ENCODE data around the gene ZBTB7C.

The ZBTB7C gene

DNA sequence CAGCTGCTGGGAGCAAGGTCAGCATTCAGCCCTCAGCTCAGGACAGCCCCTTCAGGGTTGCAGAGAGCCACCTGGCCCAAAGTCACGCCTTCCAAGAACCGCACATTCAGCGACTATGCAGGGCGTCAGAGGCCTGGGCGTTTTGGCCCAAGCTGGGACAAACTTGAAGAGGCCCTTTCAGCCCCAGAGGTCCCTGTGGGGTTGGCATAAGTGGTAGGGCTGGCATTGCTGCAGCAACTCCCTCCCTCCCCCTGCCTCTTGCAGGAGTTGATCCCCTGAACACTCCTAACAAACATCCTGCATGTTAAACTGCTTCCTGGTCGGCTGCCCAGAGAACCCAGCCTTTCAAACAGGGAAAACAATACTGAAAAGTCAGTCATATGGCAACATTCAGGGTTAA, 285.9 kb downstream of the ZBTB7C start:
- Histone ChIP-seq H3K9me3 (ENCODE audit: insufficient read depth, low read depth, low read length) (no peaks in the 10 kb centered on the region), H3K27me3 (ENCODE audit: insufficient read depth, low read length, poor library complexity, severe bottlenecking) (no peaks in the 10 kb centered on the region), H2AFZ (ENCODE audit: low read length) (no peak overlapping the region), H3K9me2 (replicated peaks; ENCODE audit: low read depth, low read length) (no peaks in the 10 kb centered on the region), H4K20me1 (ENCODE audit: insufficient read depth, low read length, poor library complexity, severe bottlenecking) (no peaks in the 10 kb centered on the region), H3K4me1 (ENCODE audit: insufficient read depth, low read length, poor library complexity, severe bottlenecking) (no peaks in the 10 kb centered on the region), H3K4me3 (ENCODE audit: low read length, poor library complexity, severe bottlenecking) (no peak overlapping the region), H3K36me3 (ENCODE audit: insufficient read depth, low read length) (no peaks in the 10 kb centered on the region), H3K9ac (ENCODE audit: low read depth, low read length, poor library complexity, severe bottlenecking) (no peak overlapping the region), H3K79me2 (ENCODE audit: insufficient read depth, low read length) (no peaks in the 10 kb centered on the region), H3K4me2 (ENCODE audit: low read depth, low read length, poor library complexity, severe bottlenecking) (no peak overlapping the region), H3F3A (ENCODE audit: low read depth) (no peaks in the 10 kb centered on the region)
- no peak for TF ChIP-seq EZH2phosphoT487 (IDR thresholded peaks at IDR 0.05; ENCODE audit: borderline replicate concordance)
- TF ChIP-seq, protein P1, sequence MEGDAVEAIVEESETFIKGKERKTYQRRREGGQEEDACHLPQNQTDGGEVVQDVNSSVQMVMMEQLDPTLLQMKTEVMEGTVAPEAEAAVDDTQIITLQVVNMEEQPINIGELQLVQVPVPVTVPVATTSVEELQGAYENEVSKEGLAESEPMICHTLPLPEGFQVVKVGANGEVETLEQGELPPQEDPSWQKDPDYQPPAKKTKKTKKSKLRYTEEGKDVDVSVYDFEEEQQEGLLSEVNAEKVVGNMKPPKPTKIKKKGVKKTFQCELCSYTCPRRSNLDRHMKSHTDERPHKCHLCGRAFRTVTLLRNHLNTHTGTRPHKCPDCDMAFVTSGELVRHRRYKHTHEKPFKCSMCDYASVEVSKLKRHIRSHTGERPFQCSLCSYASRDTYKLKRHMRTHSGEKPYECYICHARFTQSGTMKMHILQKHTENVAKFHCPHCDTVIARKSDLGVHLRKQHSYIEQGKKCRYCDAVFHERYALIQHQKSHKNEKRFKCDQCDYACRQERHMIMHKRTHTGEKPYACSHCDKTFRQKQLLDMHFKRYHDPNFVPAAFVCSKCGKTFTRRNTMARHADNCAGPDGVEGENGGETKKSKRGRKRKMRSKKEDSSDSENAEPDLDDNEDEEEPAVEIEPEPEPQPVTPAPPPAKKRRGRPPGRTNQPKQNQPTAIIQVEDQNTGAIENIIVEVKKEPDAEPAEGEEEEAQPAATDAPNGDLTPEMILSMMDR (conservative IDR thresholded peaks at IDR 0.05; ENCODE audit: low read length), result no peak

DNA sequence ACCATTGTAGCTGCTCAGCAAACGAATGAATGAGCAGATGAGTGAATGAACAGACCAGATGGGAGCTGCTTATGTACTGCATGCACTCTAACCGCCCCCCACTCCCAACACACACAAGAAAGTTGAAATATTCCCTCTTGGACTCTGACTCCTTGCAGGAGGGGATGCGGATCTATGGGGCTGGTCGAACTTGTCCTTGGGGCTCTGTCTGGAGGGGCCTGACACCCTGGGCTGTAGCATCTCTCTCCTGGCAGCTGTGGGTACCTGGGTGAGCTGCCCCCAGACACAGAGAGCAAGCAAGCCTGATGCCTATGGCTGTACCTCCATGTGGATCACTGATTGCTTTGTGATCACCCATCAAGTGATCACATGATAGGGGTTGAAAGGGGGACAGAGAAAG, 286.4 kb downstream of the ZBTB7C start:
- no peaks in the 10 kb centered on the region for H3K27me3 ChIP-seq (ENCODE audit: insufficient read depth, low read length, poor library complexity, severe bottlenecking)
- no peaks in the 10 kb centered on the region for H4K20me1 ChIP-seq (ENCODE audit: insufficient read depth, low read length, poor library complexity, severe bottlenecking)
- no peaks in the 10 kb centered on the region for H3K9me3 ChIP-seq (ENCODE audit: insufficient read depth, low read depth, low read length)
- no peaks in the 10 kb centered on the region for H3K4me1 ChIP-seq (ENCODE audit: insufficient read depth, low read length, poor library complexity, severe bottlenecking)
- no peak for TF ChIP-seq EZH2phosphoT487 (IDR thresholded peaks at IDR 0.05; ENCODE audit: borderline replicate concordance)
- TF ChIP-seq, protein P1 (conservative IDR thresholded peaks at IDR 0.05; ENCODE audit: low read length), result no peak
- H3K36me3 ChIP-seq (ENCODE audit: insufficient read depth, low read length), result no peaks in the 10 kb centered on the region
- no peaks in the 10 kb centered on the region for H3K79me2 ChIP-seq (ENCODE audit: insufficient read depth, low read length)
- no peaks in the 10 kb centered on the region for H3F3A ChIP-seq (ENCODE audit: low read depth)
- H3K9me2 ChIP-seq (replicated peaks; ENCODE audit: low read depth, low read length), result no peaks in the 10 kb centered on the region
- H3K4me3 ChIP-seq (ENCODE audit: low read length, poor library complexity, severe bottlenecking), result no peak overlapping the region
- no peak overlapping the region for H3K9ac ChIP-seq (ENCODE audit: low read depth, low read length, poor library complexity, severe bottlenecking)
- no peak overlapping the region for H3K4me2 ChIP-seq (ENCODE audit: low read depth, low read length, poor library complexity, severe bottlenecking)
- H2AFZ ChIP-seq (ENCODE audit: low read length), result no peak overlapping the region

DNA sequence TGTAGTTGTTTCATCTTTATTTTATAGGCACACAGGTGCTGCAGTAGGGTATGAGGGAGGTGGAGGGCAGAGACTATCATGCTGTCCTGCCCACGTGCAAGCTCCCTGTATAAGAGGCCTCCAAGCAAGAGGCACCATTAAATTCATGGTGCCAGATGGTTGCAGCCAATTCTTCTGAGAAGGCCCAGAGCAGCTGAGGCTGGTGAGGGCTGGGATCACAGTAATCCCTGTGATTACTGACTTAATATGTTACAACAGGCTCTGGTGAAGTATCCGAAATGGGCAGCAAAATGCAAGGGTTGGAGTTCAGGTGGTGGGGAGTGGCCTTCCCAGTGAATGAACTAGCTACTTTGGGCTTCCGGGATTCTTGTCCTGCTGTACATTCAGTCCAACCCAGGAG, 286.8 kb downstream of the ZBTB7C start:
- H4K20me1 ChIP-seq (ENCODE audit: insufficient read depth, low read length, poor library complexity, severe bottlenecking), result no peaks in the 10 kb centered on the region
- H3K36me3 ChIP-seq (ENCODE audit: insufficient read depth, low read length), result no peaks in the 10 kb centered on the region
- H3K9me3 ChIP-seq (ENCODE audit: insufficient read depth, low read depth, low read length), result no peaks in the 10 kb centered on the region
- H3K9ac ChIP-seq (ENCODE audit: low read depth, low read length, poor library complexity, severe bottlenecking), result no peak overlapping the region
- no peak overlapping the region for H3K4me3 ChIP-seq (ENCODE audit: low read length, poor library complexity, severe bottlenecking)
- H3K9me2 ChIP-seq (replicated peaks; ENCODE audit: low read depth, low read length), result no peaks in the 10 kb centered on the region
- TF ChIP-seq, protein P1 (conservative IDR thresholded peaks at IDR 0.05; ENCODE audit: low read length), result no peak
- TF ChIP-seq EZH2phosphoT487 (IDR thresholded peaks at IDR 0.05; ENCODE audit: borderline replicate concordance), result no peak
- no peaks in the 10 kb centered on the region for H3K27me3 ChIP-seq (ENCODE audit: insufficient read depth, low read length, poor library complexity, severe bottlenecking)
- no peak overlapping the region for H3K4me2 ChIP-seq (ENCODE audit: low read depth, low read length, poor library complexity, severe bottlenecking)
- H3F3A ChIP-seq (ENCODE audit: low read depth), result no peaks in the 10 kb centered on the region
- no peaks in the 10 kb centered on the region for H3K4me1 ChIP-seq (ENCODE audit: insufficient read depth, low read length, poor library complexity, severe bottlenecking)
- H2AFZ ChIP-seq (ENCODE audit: low read length), result no peak overlapping the region
- no peaks in the 10 kb centered on the region for H3K79me2 ChIP-seq (ENCODE audit: insufficient read depth, low read length)

Data from Loucy (cell line).